Neural progenitor cell (in vitro differentiated cells): ENCODE data around the gene SLC35G3. TPM values are rescaled to one million over a fixed set of nuclear protein-coding genes. Genes with fewer than 3 reads are reported as not detected.
"Not testable (repeated sequence)": the region's sequence is repeated elsewhere in the genome, so short reads cannot be mapped to it uniquely, and the experiment has no call there.

ENCODE experiments used
- DNase-seq: peaks from one replicate; pipeline ENCODE4 v3.0.0-alpha.2; 2016; ENCODE audit warnings: low spot score
- H2AFZ ChIP-seq: fragments of 200-600 bp; sonication (generic); replicated peaks from 2 replicates; pipeline ENCODE4 v1.6.1; 2016; ENCODE audit warnings: antibody characterized with exemption
- H3F3A ChIP-seq: fragments of 200-600 bp; sonication (generic); 2 replicates; pipeline ENCODE4 v1.6.1; 2016; ENCODE audit warnings: antibody characterized with exemption, low read depth
- H3K27ac ChIP-seq: fragments of 200-600 bp; sonication (generic); 2 replicates; pipeline ENCODE4 v1.5.1; 2016; ENCODE audit warnings: mild to moderate bottlenecking
- H3K27me3 ChIP-seq: fragments of 200-600 bp; sonication (generic); 2 replicates; pipeline ENCODE4 v1.6.1; 2016; ENCODE audit warnings: mild to moderate bottlenecking, moderate library complexity
- H3K36me3 ChIP-seq: fragments of 200-600 bp; sonication (generic); 2 replicates; pipeline ENCODE4 v1.5.1; 2016
- H3K4me1 ChIP-seq: fragments of 200-600 bp; sonication (generic); 2 replicates; pipeline ENCODE4 v1.6.1; 2016; ENCODE audit warnings: mixed run types
- H3K4me2 ChIP-seq: fragments of 200-600 bp; sonication (generic); 2 replicates; pipeline ENCODE4 v1.6.1; 2016
- H3K4me3 ChIP-seq: fragments of 200-600 bp; sonication (generic); 2 replicates; pipeline ENCODE4 v1.5.1; 2016
- H3K79me2 ChIP-seq: fragments of 200-600 bp; sonication (generic); 2 replicates; pipeline ENCODE4 v1.6.1; 2016; ENCODE audit warnings: low read depth
- H3K9ac ChIP-seq: fragments of 200-600 bp; sonication (generic); 2 replicates; pipeline ENCODE4 v1.6.1; 2016
- H3K9me3 ChIP-seq: fragments of 200-600 bp; sonication (generic); 2 replicates; pipeline ENCODE4 v1.5.1; 2016; ENCODE audit warnings: low read depth
- H4K20me1 ChIP-seq: fragments of 200-600 bp; sonication (generic); 2 replicates; pipeline ENCODE4 v1.6.1; 2016; ENCODE audit warnings: low read depth
- H3K27ac Mint-ChIP-seq: 3 replicates; pipeline ENCODE4 v1.8.0; 2021; ENCODE audit warnings: mixed read lengths
- H3K27me3 Mint-ChIP-seq: 2 replicates; pipeline ENCODE4 v1.8.0; 2022; ENCODE audit warnings: low read depth, mild to moderate bottlenecking, inconsistent platforms, moderate library complexity, mixed read lengths; ENCODE audit not compliant: insufficient read depth
- H3K36me3 Mint-ChIP-seq: 3 replicates; pipeline ENCODE4 v1.8.0; 2021; ENCODE audit warnings: mixed read lengths
- H3K4me1 Mint-ChIP-seq: 3 replicates; pipeline ENCODE4 v1.8.0; 2021; ENCODE audit warnings: mixed read lengths
- H3K4me3 Mint-ChIP-seq: 3 replicates; pipeline ENCODE4 v1.8.0; 2021; ENCODE audit warnings: mild to moderate bottlenecking, moderate library complexity, mixed read lengths
- H3K9me3 Mint-ChIP-seq: 3 replicates; pipeline ENCODE4 v1.8.0; 2020; ENCODE audit warnings: mixed read lengths
- EZH2 ChIP-seq: fragments of 200-600 bp; sonication (generic); IDR thresholded peaks from 2 replicates; pipeline ENCODE4 v1.6.1; 2017; ENCODE audit warnings: antibody characterized with exemption, mild to moderate bottlenecking, moderate library complexity
- EZH2phosphoT487 ChIP-seq: fragments of 200-600 bp; sonication (generic); IDR thresholded peaks from 2 replicates; pipeline ENCODE4 v1.6.1; 2017; ENCODE audit warnings: antibody characterized with exemption
- total RNA-seq: library from RNA; depleted of rRNA; stranded (reverse); fragments of >200 nt; gene quantifications from 2 replicates; pipeline ENCODE4 v1.2.3, GENCODE V29; 2015; ENCODE audit warnings: low replicate concordance
- TF ChIP-seq, protein P1 (sequence below): fragments of 200-600 bp; sonication (generic); IDR thresholded peaks from 2 replicates; pipeline ENCODE4 v1.5.1; 2017; ENCODE audit warnings: antibody characterized with exemption, mild to moderate bottlenecking

The SLC35G3 gene
- total RNA-seq, 1 donor from 2014 or later = not detected

DNA sequence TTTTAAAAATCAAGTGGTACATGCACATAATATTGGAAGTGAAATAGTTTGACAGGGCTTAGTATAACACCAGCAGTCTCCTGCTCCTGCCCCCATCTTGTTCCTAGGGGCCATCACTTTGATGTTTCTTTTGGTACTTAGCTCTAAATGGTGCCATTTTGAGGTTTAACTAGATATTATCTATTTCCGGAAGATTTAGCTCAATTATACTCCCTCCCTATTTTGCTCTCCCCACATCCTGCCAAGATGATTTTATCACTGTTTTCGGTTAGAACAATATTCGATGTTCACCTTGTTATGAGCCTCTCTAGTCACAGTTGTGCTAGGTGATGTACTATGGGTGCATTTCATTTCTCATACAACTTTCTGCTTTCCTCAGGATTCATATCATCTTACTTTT lies 20.0 kb upstream of the SLC35G3 start:
- H3K27ac Mint-ChIP-seq = no peak overlapping the region
- Histone ChIP-seq H3K4me2 (no peak overlapping the region), H3K27ac (no peak overlapping the region), H4K20me1 (no peaks in the 10 kb centered on the region), H3K9me3 (no peaks in the 10 kb centered on the region), H3K27me3 (peaks cover 29% of the 10 kb centered on the region), H3K9ac (no peak overlapping the region), H3F3A (no peaks in the 10 kb centered on the region), H3K4me1 (no peaks in the 10 kb centered on the region), H3K79me2 (no peaks in the 10 kb centered on the region), H2AFZ (no peak overlapping the region), H3K36me3 (no peaks in the 10 kb centered on the region), H3K4me3 (no peak overlapping the region)
- H3K4me3 Mint-ChIP-seq = no peak overlapping the region
- peaks cover 2% of the 10 kb centered on the region for H3K27me3 Mint-ChIP-seq
- DNase-seq = no peak
- no peaks in the 10 kb centered on the region for H3K9me3 Mint-ChIP-seq
- peaks cover 4% of the 10 kb centered on the region for H3K4me1 Mint-ChIP-seq
- H3K36me3 Mint-ChIP-seq = no peaks in the 10 kb centered on the region
- TF ChIP-seq EZH2 (no peak), EZH2phosphoT487 (no peak)

DNA sequence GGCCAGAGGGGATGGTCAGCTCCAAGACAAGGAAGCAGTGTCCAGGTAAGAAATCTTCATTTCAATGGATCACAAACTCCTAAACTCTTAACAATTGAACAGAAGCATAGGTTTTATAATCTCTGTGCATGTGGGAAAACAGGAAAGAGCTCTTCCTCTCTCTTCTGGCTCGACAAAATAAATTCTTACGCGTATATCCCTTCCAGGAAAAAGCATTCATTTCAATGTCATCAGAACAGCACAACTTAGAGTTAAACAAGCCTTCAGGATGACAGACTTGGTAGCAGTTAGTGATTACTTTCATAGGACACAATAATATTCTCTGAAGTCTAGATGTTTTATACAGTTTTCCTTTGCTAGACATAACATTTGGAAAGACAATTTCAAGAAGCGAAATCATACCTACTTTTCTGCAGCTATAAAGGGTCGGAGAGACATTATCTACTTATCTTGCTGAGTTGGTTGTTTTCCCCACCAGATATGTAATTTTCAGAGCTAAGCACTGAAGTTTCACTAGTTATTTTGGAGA lies 19.3 kb upstream of the SLC35G3 start:
- Histone ChIP-seq H2AFZ (no peak overlapping the region), H3K9me3 (no peaks in the 10 kb centered on the region), H3K4me1 (no peaks in the 10 kb centered on the region), H3K27me3 (peaks cover 30% of the 10 kb centered on the region), H3K79me2 (no peaks in the 10 kb centered on the region), H3K36me3 (no peaks in the 10 kb centered on the region), H3K9ac (no peak overlapping the region), H4K20me1 (no peaks in the 10 kb centered on the region), H3K4me2 (no peak overlapping the region), H3K4me3 (no peak overlapping the region), H3F3A (no peaks in the 10 kb centered on the region), H3K27ac (no peak overlapping the region)
- peaks cover 4% of the 10 kb centered on the region for H3K4me1 Mint-ChIP-seq
- H3K27me3 Mint-ChIP-seq = peaks cover 5% of the 10 kb centered on the region
- no peaks in the 10 kb centered on the region for H3K9me3 Mint-ChIP-seq
- TF ChIP-seq, protein P1, sequence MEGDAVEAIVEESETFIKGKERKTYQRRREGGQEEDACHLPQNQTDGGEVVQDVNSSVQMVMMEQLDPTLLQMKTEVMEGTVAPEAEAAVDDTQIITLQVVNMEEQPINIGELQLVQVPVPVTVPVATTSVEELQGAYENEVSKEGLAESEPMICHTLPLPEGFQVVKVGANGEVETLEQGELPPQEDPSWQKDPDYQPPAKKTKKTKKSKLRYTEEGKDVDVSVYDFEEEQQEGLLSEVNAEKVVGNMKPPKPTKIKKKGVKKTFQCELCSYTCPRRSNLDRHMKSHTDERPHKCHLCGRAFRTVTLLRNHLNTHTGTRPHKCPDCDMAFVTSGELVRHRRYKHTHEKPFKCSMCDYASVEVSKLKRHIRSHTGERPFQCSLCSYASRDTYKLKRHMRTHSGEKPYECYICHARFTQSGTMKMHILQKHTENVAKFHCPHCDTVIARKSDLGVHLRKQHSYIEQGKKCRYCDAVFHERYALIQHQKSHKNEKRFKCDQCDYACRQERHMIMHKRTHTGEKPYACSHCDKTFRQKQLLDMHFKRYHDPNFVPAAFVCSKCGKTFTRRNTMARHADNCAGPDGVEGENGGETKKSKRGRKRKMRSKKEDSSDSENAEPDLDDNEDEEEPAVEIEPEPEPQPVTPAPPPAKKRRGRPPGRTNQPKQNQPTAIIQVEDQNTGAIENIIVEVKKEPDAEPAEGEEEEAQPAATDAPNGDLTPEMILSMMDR = no peak
- TF ChIP-seq EZH2 (no peak), EZH2phosphoT487 (no peak)
- no peak overlapping the region for H3K4me3 Mint-ChIP-seq
- H3K36me3 Mint-ChIP-seq = no peaks in the 10 kb centered on the region
- H3K27ac Mint-ChIP-seq = no peak overlapping the region
- no peak for DNase-seq

DNA sequence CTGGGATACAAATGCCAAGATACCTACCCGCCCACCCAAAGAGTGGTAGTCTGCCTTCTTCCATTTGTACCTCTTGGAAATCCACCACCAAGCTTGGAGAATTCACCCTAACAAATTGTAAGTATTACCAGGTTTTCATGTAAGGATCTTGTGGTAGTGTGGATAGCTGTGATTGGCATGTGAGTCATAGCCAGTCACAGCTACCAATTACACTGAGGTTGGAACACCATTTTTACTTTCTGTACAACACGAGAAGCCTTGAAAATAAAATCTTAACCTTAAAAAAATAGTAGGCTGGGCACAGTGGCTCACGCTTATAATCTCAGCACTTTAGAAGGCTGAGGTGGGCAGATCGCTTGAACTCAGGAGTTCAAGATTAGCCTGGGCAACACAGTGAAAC lies 18.5 kb upstream of the SLC35G3 start:
- H3K4me3 Mint-ChIP-seq = no peak overlapping the region
- peaks cover 4% of the 10 kb centered on the region for H3K4me1 Mint-ChIP-seq
- no peaks in the 10 kb centered on the region for H3K36me3 ChIP-seq
- no peak overlapping the region for H3K9ac ChIP-seq
- H3K4me2 ChIP-seq = no peak overlapping the region
- H3K4me3 ChIP-seq = no peak overlapping the region
- no peaks in the 10 kb centered on the region for H3F3A ChIP-seq
- H3K36me3 Mint-ChIP-seq = no peaks in the 10 kb centered on the region
- no peaks in the 10 kb centered on the region for H3K9me3 Mint-ChIP-seq
- no peak for DNase-seq
- H3K27ac Mint-ChIP-seq = no peak overlapping the region
- H3K27me3 Mint-ChIP-seq = peaks cover 8% of the 10 kb centered on the region
- no peak overlapping the region for H3K27ac ChIP-seq
- no peaks in the 10 kb centered on the region for H3K79me2 ChIP-seq
- H2AFZ ChIP-seq = no peak overlapping the region
- TF ChIP-seq EZH2phosphoT487 (no peak), EZH2 (no peak)
- TF ChIP-seq, protein P1 = no peak
- H4K20me1 ChIP-seq = no peaks in the 10 kb centered on the region
- no peaks in the 10 kb centered on the region for H3K9me3 ChIP-seq
- no peaks in the 10 kb centered on the region for H3K4me1 ChIP-seq
- peaks cover 36% of the 10 kb centered on the region for H3K27me3 ChIP-seq

DNA sequence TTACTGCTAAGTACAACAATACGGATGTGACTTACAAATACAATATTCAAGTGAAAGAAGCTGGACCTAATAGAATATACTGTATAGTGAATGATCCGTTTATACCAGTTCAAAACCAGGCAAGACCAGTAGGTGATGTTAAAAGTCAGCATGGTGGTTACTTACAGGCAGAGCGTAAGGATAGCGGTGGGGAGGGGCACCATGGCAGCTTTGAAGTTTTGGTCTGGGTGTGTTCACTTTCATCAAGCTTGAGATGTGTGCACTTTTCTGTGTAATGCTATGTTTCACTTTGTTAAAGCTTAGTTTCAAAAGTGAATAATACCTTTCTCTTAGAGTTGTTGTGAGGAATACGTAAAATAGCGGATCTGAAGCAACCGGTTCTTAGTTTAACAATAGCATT lies 16.5 kb upstream of the SLC35G3 start:
- Mint-ChIP-seq H3K27me3 (peaks cover 8% of the 10 kb centered on the region), H3K36me3 (no peaks in the 10 kb centered on the region), H3K4me1 (no peaks in the 10 kb centered on the region), H3K9me3 (no peaks in the 10 kb centered on the region), H3K4me3 (no peak overlapping the region), H3K27ac (no peak overlapping the region)
- H3K4me3 ChIP-seq = no peak overlapping the region
- H3K27me3 ChIP-seq = peaks cover 36% of the 10 kb centered on the region
- no peaks in the 10 kb centered on the region for H4K20me1 ChIP-seq
- no peak overlapping the region for H2AFZ ChIP-seq
- H3K79me2 ChIP-seq = no peaks in the 10 kb centered on the region
- no peak overlapping the region for H3K4me2 ChIP-seq
- no peaks in the 10 kb centered on the region for H3K9me3 ChIP-seq
- H3K27ac ChIP-seq = no peak overlapping the region
- no peak overlapping the region for H3K9ac ChIP-seq
- H3F3A ChIP-seq = no peaks in the 10 kb centered on the region
- DNase-seq = no peak
- TF ChIP-seq, protein P1 = no peak
- no peak for TF ChIP-seq EZH2
- no peaks in the 10 kb centered on the region for H3K36me3 ChIP-seq
- no peaks in the 10 kb centered on the region for H3K4me1 ChIP-seq

DNA sequence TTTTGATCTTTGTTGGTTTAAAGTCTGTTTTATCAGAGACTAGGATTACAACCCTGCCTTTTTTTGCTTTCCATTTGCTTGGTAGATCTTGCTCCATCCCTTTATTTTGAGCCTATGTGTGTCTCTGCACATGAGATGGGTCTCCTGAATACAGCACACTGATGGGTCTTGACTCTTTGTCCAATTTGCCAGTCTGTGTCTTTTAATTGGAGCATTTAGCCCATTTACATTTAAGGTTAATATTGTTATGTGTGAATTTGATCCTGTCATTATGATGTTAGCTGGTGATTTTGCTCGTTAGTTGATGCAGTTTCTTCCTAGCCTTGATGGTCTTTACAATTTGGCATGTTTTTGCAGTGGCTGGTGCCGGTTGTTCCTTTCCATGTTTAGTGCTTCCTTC lies 8.4 kb upstream of the SLC35G3 start:
- H3K4me3 ChIP-seq, H2AFZ ChIP-seq, H3K4me3 Mint-ChIP-seq, DNase-seq, H3K27me3 ChIP-seq, H3F3A ChIP-seq, H3K79me2 ChIP-seq, H3K27ac ChIP-seq, H3K27me3 Mint-ChIP-seq, H3K4me2 ChIP-seq, H3K9me3 ChIP-seq, H3K9ac ChIP-seq, H3K36me3 ChIP-seq, H4K20me1 ChIP-seq, H3K4me1 ChIP-seq, H3K4me1 Mint-ChIP-seq, H3K27ac Mint-ChIP-seq, H3K36me3 Mint-ChIP-seq: not testable (repeated sequence)
- H3K9me3 Mint-ChIP-seq = peaks cover 13% of the 10 kb centered on the region

DNA sequence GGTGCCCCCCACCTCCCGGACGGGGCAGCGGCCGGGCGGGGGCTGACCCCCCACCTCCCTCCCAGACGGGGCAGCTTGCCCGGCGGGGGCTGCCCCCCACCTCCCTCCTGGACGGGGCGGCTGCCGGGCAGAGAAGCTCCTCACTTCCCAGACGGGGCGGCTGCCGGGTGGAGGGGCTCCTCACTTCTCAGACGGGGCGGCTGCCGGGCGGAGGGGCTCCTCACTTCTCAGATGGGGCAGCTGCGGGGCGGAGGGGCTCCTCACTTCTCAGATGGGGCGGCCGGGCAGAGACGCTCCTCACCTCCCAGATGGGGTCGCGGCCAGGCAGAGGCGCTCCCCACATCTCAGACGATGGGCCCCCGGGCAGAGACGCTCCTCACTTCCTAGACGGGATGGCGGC lies 869 bp upstream of the SLC35G3 start:
- not testable (repeated sequence) for H2AFZ ChIP-seq, H3K4me3 ChIP-seq, H3K36me3 Mint-ChIP-seq, H3K36me3 ChIP-seq, H3K27me3 ChIP-seq, H3K27ac ChIP-seq, H3K4me1 ChIP-seq, DNase-seq, H3F3A ChIP-seq, H3K4me2 ChIP-seq, H3K9ac ChIP-seq, H3K9me3 ChIP-seq, H3K27ac Mint-ChIP-seq, H3K27me3 Mint-ChIP-seq, H4K20me1 ChIP-seq, H3K79me2 ChIP-seq, H3K4me3 Mint-ChIP-seq, H3K4me1 Mint-ChIP-seq
- H3K9me3 Mint-ChIP-seq = peaks cover 17% of the 10 kb centered on the region
